ENCODE data around the gene FGFR2.

Gene FGFR2

DNA sequence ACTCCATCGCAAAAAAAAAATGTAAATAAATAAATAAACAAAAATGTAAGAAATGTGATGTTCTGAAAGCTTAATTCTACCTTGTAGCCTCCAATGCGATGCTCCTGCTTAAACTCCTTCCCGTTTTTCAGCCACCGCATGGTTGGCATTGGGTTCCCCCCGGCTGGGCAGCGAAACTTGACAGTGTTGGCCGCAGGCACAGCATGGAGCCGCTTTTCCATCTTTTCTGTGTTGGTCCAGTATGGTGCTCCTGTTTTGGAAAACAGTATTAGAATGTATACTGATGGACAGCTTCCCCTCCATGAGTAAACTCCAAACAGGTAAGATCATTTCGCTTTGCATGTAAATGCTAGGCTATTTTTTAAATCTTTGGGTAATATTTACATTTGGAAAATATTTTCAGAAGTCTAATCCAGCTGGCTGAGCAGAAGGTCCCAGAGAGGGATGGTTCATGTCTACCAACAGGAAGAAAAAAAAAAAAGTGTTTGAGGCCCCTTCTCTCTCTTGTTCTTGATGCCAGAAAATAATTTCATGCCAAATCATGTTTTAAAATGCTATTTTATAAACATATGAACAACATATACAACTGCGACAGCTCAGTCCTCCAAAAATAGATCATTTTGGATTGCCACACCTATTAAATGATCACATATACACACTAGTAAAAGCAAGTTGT lies 46.9 kb downstream of the FGFR2 start:
- FAIRE-seq = no peak

DNA sequence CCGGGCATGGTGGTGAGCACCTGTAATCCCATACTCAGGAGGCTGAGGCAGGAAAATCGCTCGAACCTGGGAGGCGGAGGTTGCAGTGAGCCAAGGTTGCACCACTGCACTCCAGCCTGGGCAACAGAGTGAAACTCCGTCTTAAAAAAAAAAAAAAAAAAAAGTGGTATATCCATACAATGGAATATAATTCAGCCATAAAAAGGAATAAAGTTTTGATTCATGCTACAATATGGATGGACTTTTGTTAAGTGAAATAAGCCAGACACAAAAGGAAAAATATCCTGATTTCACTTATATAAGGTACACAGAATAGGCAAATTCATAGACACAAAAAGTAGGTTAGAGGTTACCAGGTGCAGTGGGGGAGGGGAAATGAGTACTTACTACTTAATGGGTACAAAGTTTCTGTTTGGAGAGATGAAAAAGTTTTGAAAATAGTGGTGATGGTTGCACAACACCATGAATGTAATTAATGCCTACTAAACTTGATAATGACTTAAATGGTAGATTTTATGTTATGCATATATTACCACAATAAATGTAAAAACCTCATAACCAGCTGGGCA lies 53.9 kb downstream of the FGFR2 start:
- no peak for FAIRE-seq

DNA sequence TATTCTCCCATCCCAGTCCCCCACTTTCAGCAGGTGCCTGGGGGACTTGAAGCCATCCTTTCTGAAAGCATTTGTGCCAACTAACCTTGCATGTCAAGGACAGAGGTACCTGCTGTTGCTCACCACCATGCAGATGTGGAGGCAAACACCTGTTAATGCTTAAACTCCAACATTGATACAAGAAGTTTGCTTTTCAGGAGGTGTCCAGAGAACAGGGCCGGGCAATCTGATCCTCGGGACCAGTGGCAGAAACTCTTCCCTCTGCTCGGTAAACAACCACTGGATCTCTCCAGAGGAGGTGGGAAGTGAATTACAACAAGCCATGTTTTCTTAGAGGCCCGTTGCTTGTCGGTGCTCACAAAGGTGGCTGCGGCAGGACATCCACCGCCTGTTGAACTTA lies 54.7 kb downstream of the FGFR2 start:
- FAIRE-seq = no peak

- no peak for FAIRE-seq
These were observed 56.7 kb downstream of the FGFR2 start for GRCh38 chr10:121541450-121542120.

DNA sequence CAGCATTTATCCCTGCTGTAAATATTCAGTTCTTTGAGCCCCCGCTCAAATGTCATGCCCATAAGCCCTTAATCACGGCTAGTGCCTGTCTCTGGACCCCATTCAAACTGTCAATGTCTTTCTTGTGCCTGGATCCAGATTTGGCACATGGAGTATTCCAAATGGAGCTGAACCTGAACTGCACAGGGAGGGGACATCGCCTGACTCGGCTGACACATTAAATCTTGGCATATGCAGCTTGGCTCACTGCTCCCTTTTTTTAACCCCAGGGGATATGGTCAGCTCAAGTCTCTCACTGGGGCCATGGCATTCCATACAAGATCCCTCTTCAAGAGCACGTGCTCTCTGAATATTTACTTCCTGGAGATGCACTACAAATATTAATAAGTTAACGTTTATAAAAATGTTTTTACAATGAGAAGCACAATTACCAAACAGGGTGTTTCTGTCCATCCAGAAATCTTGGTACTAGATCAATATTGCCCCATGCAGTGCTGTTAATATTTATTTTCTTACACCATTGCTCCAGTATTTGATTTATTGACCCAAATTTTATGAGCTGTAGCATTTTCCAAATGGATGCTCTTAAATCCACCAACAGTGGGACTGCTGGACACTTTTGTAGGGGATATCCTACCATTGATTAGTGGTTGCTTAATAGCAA lies 57.4 kb downstream of the FGFR2 start:
- FAIRE-seq = no peak

- no peak for FAIRE-seq
These were observed 58.5 kb downstream of the FGFR2 start for GRCh38 chr10:121539786-121540185.

GRCh38 chr10:121536310-121536913 lies 61.8 kb downstream of the FGFR2 start:
- FAIRE-seq = no peak

- no peak for FAIRE-seq
These were observed 62.9 kb downstream of the FGFR2 start for GRCh38 chr10:121535381-121535780.

DNA sequence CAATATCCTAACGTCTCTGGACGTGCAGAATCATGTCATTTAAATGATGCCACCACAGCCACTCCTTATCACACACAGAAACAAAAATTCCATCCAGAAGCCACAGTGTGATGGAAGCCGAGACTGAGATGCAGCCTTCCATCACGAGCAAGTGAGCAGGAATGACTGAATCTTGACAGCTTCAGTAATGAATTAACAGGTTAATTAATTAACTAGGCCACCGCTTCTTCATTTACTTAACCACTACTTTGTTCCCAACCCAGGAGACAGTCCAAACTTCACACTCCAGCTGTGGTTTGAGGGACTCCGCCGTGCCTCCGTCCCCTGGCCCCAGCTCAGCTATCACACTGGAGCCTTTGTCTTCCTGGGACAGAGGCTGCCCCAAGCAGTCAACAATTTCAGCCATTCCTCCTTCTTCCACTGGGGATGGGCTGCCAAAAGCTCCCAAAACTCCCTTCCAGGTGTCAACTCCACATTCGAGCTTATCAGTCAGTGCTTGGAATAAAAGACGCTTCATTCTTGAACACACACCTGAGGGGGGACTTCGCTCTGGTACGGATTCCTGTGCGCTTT lies 65.9 kb downstream of the FGFR2 start:
- FAIRE-seq = no peak

DNA sequence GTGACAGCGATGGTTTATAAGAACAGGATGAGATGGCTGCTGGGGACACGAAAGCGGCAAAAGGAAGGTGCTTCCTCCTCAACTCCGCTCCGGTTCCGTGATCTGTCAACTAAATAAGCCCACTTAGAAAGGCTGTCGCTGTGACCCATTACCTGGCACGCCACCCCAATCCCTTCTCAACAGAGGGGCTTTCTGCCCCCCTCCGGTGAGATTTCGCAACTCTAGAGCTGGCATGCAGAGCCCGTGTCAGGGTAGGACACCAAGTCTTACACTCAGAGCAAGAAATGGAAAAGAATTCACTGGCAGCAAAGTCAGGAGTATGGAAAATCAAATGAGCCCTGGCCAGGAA lies 66.4 kb downstream of the FGFR2 start:
- no peak for FAIRE-seq

DNA sequence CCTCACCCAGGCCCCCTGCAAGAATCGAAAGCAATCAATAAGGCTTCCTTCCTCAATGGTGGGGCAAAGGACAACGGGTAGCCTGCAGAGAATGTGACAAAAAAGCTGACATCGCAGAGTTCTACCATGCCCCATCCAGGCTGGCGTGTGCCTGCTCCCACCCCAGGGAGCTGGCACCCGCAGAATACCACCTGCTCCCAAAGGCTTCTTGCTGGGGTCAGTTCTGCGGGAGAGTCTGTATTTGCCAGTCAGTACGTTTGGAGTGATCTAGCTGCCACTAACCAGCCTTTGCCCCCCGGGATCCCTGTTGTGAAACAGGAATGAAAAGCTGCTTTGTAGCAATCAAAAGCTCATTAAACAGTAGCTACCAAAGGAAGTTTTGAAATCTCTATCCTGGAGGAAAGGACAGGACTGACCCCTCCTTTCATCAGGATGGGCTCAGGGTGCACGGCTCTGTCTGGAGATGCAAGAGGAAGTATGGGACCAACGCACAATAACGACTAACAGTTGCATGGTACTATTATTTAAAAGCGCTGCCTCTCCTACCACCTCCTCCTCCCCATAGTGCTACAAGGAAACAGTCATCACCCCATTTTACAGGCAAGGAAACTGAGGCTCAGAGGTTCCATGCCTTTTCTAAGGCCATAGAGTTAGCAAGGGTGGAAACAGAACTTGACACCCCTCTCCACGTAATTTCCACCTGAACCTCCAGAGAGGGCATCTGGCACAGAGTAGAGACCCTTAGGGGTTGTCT lies 67.0 kb downstream of the FGFR2 start:
- no peak for FAIRE-seq

GRCh38 chr10:121530481-121531075 lies 67.7 kb downstream of the FGFR2 start:
- FAIRE-seq = no peak

DNA sequence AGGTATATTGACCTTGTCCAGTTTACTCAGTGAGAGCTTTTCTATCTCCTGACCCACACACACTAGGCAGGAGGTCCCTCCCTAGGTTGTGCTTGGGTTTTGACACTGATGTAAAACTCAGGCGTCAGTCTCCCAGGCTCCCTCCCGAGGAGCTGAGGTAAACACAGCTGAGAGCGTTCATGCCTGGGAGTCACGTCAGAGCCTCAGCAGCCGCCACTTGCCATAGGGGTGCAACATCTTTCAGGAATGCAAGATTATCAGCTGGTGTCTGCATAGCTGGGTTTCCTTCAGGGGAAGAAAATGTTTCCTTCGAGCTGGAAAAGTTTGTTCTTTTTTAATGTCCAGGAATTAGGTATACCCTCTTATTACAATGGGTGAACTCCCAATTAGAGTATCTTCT lies 70.6 kb downstream of the FGFR2 start:
- FAIRE-seq = no peak

DNA sequence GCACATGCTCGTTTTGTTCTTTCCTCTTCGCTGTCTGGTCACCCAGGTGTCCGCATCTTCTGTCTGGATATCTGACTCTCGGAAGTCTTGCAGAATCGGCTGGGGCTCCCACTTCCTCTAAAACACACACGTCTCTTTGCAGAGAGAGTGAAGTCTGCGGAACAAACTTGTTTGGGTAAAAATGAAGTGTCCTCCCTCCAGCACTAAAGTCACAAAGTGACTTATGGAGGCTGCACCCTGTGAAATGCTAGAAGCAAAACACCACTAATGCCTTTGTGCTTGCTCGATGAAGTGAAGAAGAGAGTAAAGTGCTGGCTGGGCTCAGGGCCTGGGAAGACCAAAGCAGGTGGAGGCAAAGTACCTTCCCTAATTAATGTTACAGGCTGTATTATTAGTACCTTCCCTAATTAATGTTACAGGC lies 71.4 kb downstream of the FGFR2 start:
- no peak for FAIRE-seq

- no peak for FAIRE-seq
These were observed 72.0 kb downstream of the FGFR2 start for GRCh38 chr10:121526135-121526790.

- no peak for FAIRE-seq
These were observed 72.8 kb downstream of the FGFR2 start for GRCh38 chr10:121525251-121526134.

- FAIRE-seq = peak; percentile 65
These were observed 74.0 kb downstream of the FGFR2 start for GRCh38 chr10:121524157-121524817.

DNA sequence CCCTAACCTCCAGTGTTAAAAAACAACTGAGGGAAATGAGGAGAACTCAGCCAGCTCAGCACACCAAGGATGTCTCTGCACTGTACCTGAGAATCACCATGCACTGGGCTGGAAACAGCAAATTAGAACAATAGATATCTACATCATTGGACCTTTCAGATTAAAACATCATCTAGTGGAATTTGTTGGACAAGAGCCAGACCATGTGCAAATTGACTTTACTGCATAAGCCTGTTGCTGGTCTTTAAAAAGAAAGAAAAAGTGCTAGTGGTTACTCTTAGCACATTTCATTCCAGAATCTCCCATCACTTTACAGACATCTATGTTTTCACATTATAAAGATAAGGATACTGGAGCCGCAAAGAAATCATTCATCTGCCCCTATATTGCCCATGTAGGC lies 75.4 kb downstream of the FGFR2 start:
- no peak for FAIRE-seq

DNA sequence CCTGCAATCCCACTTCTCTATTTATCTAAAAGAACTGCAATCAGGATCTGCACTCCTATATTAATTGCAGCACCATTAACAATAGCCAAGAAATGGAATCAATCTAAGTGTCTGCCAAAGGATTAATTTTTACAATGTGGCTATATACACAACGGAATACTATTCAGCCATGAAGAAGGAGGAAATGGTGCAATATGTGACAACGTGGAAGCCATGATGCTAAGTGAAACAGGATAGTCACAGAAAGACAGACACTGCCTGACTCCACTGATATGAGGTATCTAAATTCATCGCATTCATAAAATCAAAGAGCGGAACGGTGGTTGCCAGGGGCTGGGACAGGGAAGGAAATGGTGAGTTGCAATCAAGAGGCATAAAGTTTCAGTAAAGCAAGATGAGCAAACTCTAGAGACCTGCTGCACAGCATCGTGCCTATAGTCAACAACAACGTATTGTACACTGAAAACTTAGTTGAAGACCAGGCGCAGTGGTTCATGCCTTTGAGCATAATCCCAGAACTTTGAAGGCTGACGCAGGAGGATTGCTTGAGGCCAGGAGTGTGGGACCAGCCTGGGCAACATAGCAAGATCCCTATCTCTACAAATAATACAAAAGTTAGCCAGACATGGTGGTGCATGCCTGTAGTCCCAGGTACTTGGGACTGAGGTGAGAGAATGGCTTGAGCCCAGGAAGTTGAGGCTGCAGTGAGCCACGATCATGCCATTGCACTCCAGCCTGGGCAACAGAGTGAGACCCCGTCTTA lies 76.3 kb downstream of the FGFR2 start:
- no peak for FAIRE-seq
